ENCODE results near the gene CBX8. TPM values are rescaled to one million over a fixed set of nuclear protein-coding genes. Genes with fewer than 3 reads are reported as not detected.

The CBX8 gene
- polyA plus RNA-seq, 2 of the 4 experiments (the other 2 are of a cell fraction), result 1.5 to 13.1 TPM

- CTCF ChIA-PET, result interaction anchor here (1.2 to 39.8 kb wide), 7 partner anchors 5 to 276 kb away, joined by 3 to 1281 read pairs (median 10); partner anchors contain the start of genes CBX4, CBX8 and GAA
- Histone ChIP-seq H3K4me1 (peaks cover 14% of the 10 kb centered on the region), H3K9me3 (no peaks in the 10 kb centered on the region), H3K4me3 (no peak overlapping the region), H3K4me2 (no peak overlapping the region), H3K27ac (no peak overlapping the region)
- no peak for FAIRE-seq
- POLR2A ChIA-PET, result no interaction called here
- no peak for ATAC-seq
- WGBS (ENCODE audit: missing lambda C conversion rate), result 78% methylated on average over 6 of the region's 6 CpGs
- no peak for DNase-seq (ENCODE audit: low read depth in 1 of 2, low spot score in 1 of 2)
- TF ChIP-seq TP53 (CRISPR knock-in tag; IDR thresholded peaks at IDR 0.05) (no peak), CEBPB (IDR thresholded peaks at IDR 0.05) (no peak), CHD4 (IDR thresholded peaks at IDR 0.05; ENCODE audit: borderline replicate concordance) (no peak), HOXB5 (CRISPR knock-in tag; IDR thresholded peaks at IDR 0.05) (no peak), MAFK (IDR thresholded peaks at IDR 0.05; ENCODE audit: partially characterized antibody) (no peak), RNF2 (IDR thresholded peaks at IDR 0.05; ENCODE audit: borderline replicate concordance, low read depth) (no peak), BCL3 (IDR thresholded peaks at IDR 0.05) (no peak), FOSL2 (IDR thresholded peaks at IDR 0.05) (no peak), FOSL2 (CRISPR knock-in tag; IDR thresholded peaks at IDR 0.05) (no peak), ZSCAN20 (CRISPR knock-in tag; IDR thresholded peaks at IDR 0.05) (no peak), REST (IDR thresholded peaks at IDR 0.05) (no peak), RCOR1 (IDR thresholded peaks at IDR 0.05; ENCODE audit: low read depth, low read length) (no peak), JUN (IDR thresholded peaks at IDR 0.05) (no peak), NPAS2 (CRISPR knock-in tag; IDR thresholded peaks at IDR 0.05; ENCODE audit: borderline replicate concordance) (no peak), MAZ (IDR thresholded peaks at IDR 0.05; ENCODE audit: borderline replicate concordance, low read depth, low read length) (no peak), CBX2 (IDR thresholded peaks at IDR 0.05; ENCODE audit: borderline replicate concordance, low read depth) (no peak), FOXS1 (CRISPR knock-in tag; IDR thresholded peaks at IDR 0.05) (no peak), NR3C1 (IDR thresholded peaks at IDR 0.05) (no peak), BHLHE40 (IDR thresholded peaks at IDR 0.05; ENCODE audit: low read depth, low read length) (no peak), RAD21 (conservative IDR thresholded peaks at IDR 0.05 in 1 of 2, IDR thresholded peaks at IDR 0.05 in 1 of 2) (no peak)
Observed at GRCh38 chr17:79824893-79825579, 28.2 kb upstream of the CBX8 start.

- no peak for TF ChIP-seq BHLHE40 (IDR thresholded peaks at IDR 0.05; ENCODE audit: low read depth, low read length)
- no peak for TF ChIP-seq FOSB (CRISPR knock-in tag; IDR thresholded peaks at IDR 0.05)
- Histone ChIP-seq H3K4me1 (peaks cover 6% of the 10 kb centered on the region), H3K4me3 (no peak overlapping the region), H3K9me3 (no peaks in the 10 kb centered on the region), H3K27ac (no peak overlapping the region), H3K4me2 (no peak overlapping the region)
- ATAC-seq (no peak), DNase-seq (ENCODE audit: low read depth in 1 of 2, low spot score in 1 of 2) (no peak), FAIRE-seq (no peak)
- CTCF ChIA-PET, result interaction anchor here (1.2 to 39.8 kb wide), 6 partner anchors 4 to 184 kb away, joined by 3 to 1281 read pairs (median 27); partner anchors contain the start of genes CBX4 and CBX8
- POLR2A ChIA-PET, result interaction anchor here (1.3 kb wide), 1 partner anchor 13 kb away, joined by 3 read pairs; no protein-coding TSS in a partner anchor
- 94% methylated on average over 17 of the region's 17 CpGs for WGBS (ENCODE audit: missing lambda C conversion rate)
Observed at GRCh38 chr17:79824234-79824633, 27.4 kb upstream of the CBX8 start.
